Kidney (tissue), 14 donors: Measurements from ENCODE around the gene ZC3H12A. TPM values are rescaled to one million over a fixed set of nuclear protein-coding genes. Genes with fewer than 3 reads are reported as not detected.
A peak's percentile ranks its signal among the peaks of the same experiment; 100 is the strongest.
"Not testable (repeated sequence)": the region's sequence is repeated elsewhere in the genome, so short reads cannot be mapped to it uniquely, and the experiment has no call there.

Experiments
- DNase-seq, 5 donors: peaks; one replicate each; pipeline ENCODE4 v3.0.0-alpha.2; 2013 to 2020
- FAIRE-seq: peaks from 2 replicates; lab custom pipeline; 2012; peaks lifted over from hg19 to GRCh38; lab: Jason Lieb, UNC
- H3K27ac ChIP-seq, 2 donors: one replicate each; pipeline ENCODE4 v1.7.0; 2013; ENCODE audit warnings: low read depth in 2 of 2, low read length in 2 of 2, inconsistent platforms in 1 of 2
- H3K27me3 ChIP-seq: one replicate; pipeline ENCODE4 v1.7.1; 2013; ENCODE audit warnings: low read length, inconsistent platforms; ENCODE audit not compliant: control insufficient read depth, insufficient read depth
- H3K36me3 ChIP-seq, 3 donors: one replicate each; pipeline versions ENCODE4 v1.7.0 to v1.7.1; 2013; ENCODE audit warnings: low read length in 3 of 3, control low read depth in 1 of 3, inconsistent platforms in 1 of 3; ENCODE audit not compliant: insufficient read depth in 3 of 3, control insufficient read depth in 2 of 3
- H3K4me1 ChIP-seq, 3 donors: one replicate each; pipeline versions ENCODE4 v1.7.0 to v1.7.1; 2013; ENCODE audit warnings: low read length in 3 of 3, inconsistent platforms in 1 of 3, low read depth in 1 of 3; ENCODE audit not compliant: control insufficient read depth in 2 of 3, insufficient read depth in 2 of 3
- H3K4me3 ChIP-seq, 3 donors: one replicate each; pipeline versions ENCODE4 v1.7.0 to v1.8.1; 2013; ENCODE audit warnings: low read length in 3 of 3, control low read depth in 1 of 3, inconsistent platforms in 1 of 3
- H3K9ac ChIP-seq, 3 donors: one replicate each; pipeline versions ENCODE4 v1.7.0 to v1.7.1; 2013; ENCODE audit warnings: low read length in 3 of 3, control low read depth in 1 of 3, inconsistent platforms in 1 of 3
- H3K9me3 ChIP-seq, 3 donors: one replicate each; pipeline versions ENCODE4 v1.7.0 to v1.7.1; 2013; ENCODE audit warnings: low read length in 3 of 3, control low read depth in 1 of 3, inconsistent platforms in 1 of 3; ENCODE audit not compliant: control insufficient read depth in 2 of 3, insufficient read depth in 1 of 3
- intact Hi-C: fragments of 100-400 bp; cut with DNase I; formaldehyde crosslinking; loops from one replicate; pipeline ENCODE4 v1.11.1; 2022
- microRNA-seq: library from miRNA; unstranded; fragments of <30 nt; microRNA quantifications from one replicate; pipeline ENCODE4 v1.2.0, GENCODE V29; 2020
- polyA plus RNA-seq: library from polyadenylated mRNA; stranded (reverse); fragments of 350-450 nt; fragmentation: Illumina TruSeq; extraction: RNeasy Lipid Tissue Mini Kit (QIAGEN cat#74804); gene quantifications from one replicate; pipeline ENCODE4 v1.2.3, GENCODE V29; 2014; ENCODE audit warnings: low read depth, low replicate concordance; ENCODE audit not compliant: insufficient read depth
- total RNA-seq: library from RNA; stranded (reverse); fragmentation: NEBNext Ultra II Directional; extraction: Animal tissue kit (Norgen Biotek cat#: 25700); gene quantifications from one replicate; pipeline ENCODE4 v1.2.1, GENCODE V29; 2021
- TF ChIP-seq, protein P1 (sequence below): IDR thresholded peaks from 3 replicates; pipeline ENCODE4 v1.5.1; 2012; ENCODE audit warnings: mild to moderate bottlenecking, moderate library complexity, borderline replicate concordance; ENCODE audit not compliant: insufficient read depth; ENCODE audit errors: extremely low read depth
- donor health status: control.
- donor health status: control.
- donor health status: control.
- donor health status: control.
- donor health status: control.
- donor health status: DM: yes; HTN: yes; CAD: no.
- donor health status: Normal renal cell carcinoma (clear cell type).

The ZC3H12A gene
- total and polyA plus RNA-seq, 2 donors from 2014 or later: 3.8 to 21.1 TPM

GRCh38 chr1:37519613-37520012 is 45.2 kb downstream of the ZC3H12A start:
- Histone ChIP-seq H3K27me3 (no peaks in the 10 kb centered on the region), H3K36me3 (no peaks in the 10 kb centered on the region), H3K9ac (no peak overlapping the region), H3K4me1 (peaks cover 0 to 3% (median 0%) of the 10 kb centered on the region in 3 donors), H3K27ac (no peak overlapping the region), H3K4me3 (peak overlapping the region in 2 of 3 donors; percentile 55 to 62), H3K9me3 (no peaks in the 10 kb centered on the region)
- intact Hi-C loops: no loop called here
- TF ChIP-seq, protein P1, sequence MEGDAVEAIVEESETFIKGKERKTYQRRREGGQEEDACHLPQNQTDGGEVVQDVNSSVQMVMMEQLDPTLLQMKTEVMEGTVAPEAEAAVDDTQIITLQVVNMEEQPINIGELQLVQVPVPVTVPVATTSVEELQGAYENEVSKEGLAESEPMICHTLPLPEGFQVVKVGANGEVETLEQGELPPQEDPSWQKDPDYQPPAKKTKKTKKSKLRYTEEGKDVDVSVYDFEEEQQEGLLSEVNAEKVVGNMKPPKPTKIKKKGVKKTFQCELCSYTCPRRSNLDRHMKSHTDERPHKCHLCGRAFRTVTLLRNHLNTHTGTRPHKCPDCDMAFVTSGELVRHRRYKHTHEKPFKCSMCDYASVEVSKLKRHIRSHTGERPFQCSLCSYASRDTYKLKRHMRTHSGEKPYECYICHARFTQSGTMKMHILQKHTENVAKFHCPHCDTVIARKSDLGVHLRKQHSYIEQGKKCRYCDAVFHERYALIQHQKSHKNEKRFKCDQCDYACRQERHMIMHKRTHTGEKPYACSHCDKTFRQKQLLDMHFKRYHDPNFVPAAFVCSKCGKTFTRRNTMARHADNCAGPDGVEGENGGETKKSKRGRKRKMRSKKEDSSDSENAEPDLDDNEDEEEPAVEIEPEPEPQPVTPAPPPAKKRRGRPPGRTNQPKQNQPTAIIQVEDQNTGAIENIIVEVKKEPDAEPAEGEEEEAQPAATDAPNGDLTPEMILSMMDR: no peak
- FAIRE-seq: no peak
- no peak for DNase-seq

DNA sequence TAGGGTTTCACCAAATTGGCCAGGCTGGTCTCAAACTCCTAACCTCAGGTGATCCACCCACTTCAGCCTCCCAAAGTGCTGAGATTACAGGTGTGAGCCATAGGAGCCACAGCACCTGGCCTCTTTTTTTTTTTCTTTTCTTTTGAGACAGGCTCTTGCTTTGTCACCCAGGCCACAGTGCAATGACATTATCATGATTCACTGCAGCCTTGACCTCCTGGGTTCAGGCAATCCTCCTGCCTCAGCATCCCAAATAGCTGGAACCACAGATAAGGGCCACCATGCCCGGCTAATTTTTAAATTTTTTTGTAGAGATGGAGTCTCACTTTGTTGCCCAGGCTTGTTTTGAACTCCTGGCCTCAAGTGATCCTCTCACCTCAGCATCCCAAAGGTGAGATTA is 55.5 kb downstream of the ZC3H12A start:
- intact Hi-C loops, H3K27me3 ChIP-seq, FAIRE-seq, H3K36me3 ChIP-seq, H3K4me1 ChIP-seq, H3K9ac ChIP-seq, H3K9me3 ChIP-seq, H3K4me3 ChIP-seq, DNase-seq, H3K27ac ChIP-seq: not testable (repeated sequence)

DNA sequence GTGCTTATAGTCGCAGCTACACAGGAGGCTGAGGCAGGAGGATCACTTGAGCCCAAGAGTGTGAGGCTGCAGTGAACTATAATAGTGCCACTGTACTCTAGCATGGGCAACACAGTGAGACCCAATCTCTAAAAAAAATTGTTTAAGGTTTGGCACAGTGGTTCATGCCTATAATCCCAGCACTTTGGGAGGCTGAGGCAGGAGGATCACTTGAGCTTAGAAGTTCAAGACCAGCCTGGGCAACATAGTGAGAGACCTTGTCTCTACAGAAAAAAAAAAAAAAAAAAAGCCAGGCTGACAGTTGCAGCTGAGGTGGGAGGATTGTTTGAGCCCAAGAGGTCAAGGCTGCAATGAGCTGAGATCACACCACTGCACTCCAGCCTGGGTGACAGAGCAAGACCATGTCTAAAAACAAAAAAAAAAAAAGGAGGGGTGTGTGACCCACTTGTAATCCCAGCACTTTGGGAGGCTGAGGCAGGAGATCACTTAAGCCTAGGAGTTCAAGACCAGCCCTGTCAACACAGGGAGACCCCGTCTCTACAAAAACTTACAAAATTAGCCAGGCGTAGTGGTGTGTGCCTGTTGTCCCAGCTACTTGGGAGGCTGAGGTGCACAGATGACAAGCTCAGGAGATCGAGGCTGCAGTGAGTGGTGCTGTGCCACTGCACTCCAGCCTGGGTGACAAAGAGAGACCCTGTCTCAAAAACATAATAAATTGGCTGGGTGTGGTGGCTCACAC is 58.2 kb downstream of the ZC3H12A start:
- intact Hi-C loops, FAIRE-seq, H3K9me3 ChIP-seq, H3K4me3 ChIP-seq, H3K27ac ChIP-seq, H3K27me3 ChIP-seq, H3K9ac ChIP-seq, DNase-seq, H3K4me1 ChIP-seq: not testable (repeated sequence)
- H3K36me3 ChIP-seq: peaks cover 2 to 22% (median 4%) of the 10 kb centered on the region in 3 donors

- TF ChIP-seq, protein P1: no peak
- Histone ChIP-seq H3K27ac (peak overlapping the region in 1 of 2 donors; percentile 55), H3K4me3 (no peak overlapping the region), H3K9ac (no peak overlapping the region), H3K27me3 (no peaks in the 10 kb centered on the region), H3K9me3 (no peaks in the 10 kb centered on the region), H3K36me3 (peaks cover 2 to 25% (median 7%) of the 10 kb centered on the region in 3 donors), H3K4me1 (no peaks in the 10 kb centered on the region)
- FAIRE-seq (no peak), DNase-seq (no peak)
- intact Hi-C loops: no loop called here
These were observed 59.1 kb downstream of the ZC3H12A start for GRCh38 chr1:37533317-37534093.

Small RNAs within 50 kb of the gene (microRNA-seq; reads per million reads assigned to microRNA genes)
- gene MIR5581 (not detected), gene MIR6732 (not detected)

Other genes starting within 250 kb of the ZC3H12A start
- 65.8 TPM for gene MEAF6, start 40.2 kb downstream of the ZC3H12A start, total RNA-seq
- gene MEAF6, start 40.2 kb downstream of the ZC3H12A start, polyA plus RNA-seq: 45.7 TPM
- 20.1 TPM for gene SNIP1, start 79.7 kb downstream of the ZC3H12A start, total RNA-seq
- gene SNIP1, start 79.7 kb downstream of the ZC3H12A start, polyA plus RNA-seq: 3.9 TPM
- 34.8 TPM for gene DNALI1, start 82.4 kb downstream of the ZC3H12A start, total RNA-seq
- gene DNALI1, start 82.4 kb downstream of the ZC3H12A start, polyA plus RNA-seq: 46.4 TPM
- 35.9 TPM for gene GNL2, start 121.4 kb downstream of the ZC3H12A start, total RNA-seq
- gene GNL2, start 121.4 kb downstream of the ZC3H12A start, polyA plus RNA-seq: 36.7 TPM
- 0.19 TPM for gene RSPO1, start 160.3 kb downstream of the ZC3H12A start, total RNA-seq
- gene RSPO1, start 160.3 kb downstream of the ZC3H12A start, polyA plus RNA-seq: 0.26 TPM
- gene CDCA8, start 217.9 kb downstream of the ZC3H12A start, total RNA-seq: 1.0 TPM
- gene CDCA8, start 217.9 kb downstream of the ZC3H12A start, polyA plus RNA-seq: 0.71 TPM